G401 (cell line): ENCODE measurements around the gene RPTOR. TPM values are rescaled to one million over a fixed set of nuclear protein-coding genes. Genes with fewer than 3 reads are reported as not detected.

Source experiments
- DNase-seq: peaks from one replicate; pipeline ENCODE4 v3.0.0-alpha.2; 2015; ENCODE audit warnings: low spot score
- in situ Hi-C: cut with HindIII; loops from 2 replicates; pipeline ENCODE4 v1.10.0; 2016; ENCODE audit warnings: low sequenced_read_pairs, mixed read lengths
- total RNA-seq: library from RNA; depleted of rRNA; stranded (reverse); fragments of >200 nt; shearing (Covaris generic); gene quantifications from 2 replicates; pipeline ENCODE4 v1.2.3, GENCODE V29; 2014

The RPTOR gene
- total RNA-seq, 1 experiment from 2014 or later, result 27.7 TPM

DNA sequence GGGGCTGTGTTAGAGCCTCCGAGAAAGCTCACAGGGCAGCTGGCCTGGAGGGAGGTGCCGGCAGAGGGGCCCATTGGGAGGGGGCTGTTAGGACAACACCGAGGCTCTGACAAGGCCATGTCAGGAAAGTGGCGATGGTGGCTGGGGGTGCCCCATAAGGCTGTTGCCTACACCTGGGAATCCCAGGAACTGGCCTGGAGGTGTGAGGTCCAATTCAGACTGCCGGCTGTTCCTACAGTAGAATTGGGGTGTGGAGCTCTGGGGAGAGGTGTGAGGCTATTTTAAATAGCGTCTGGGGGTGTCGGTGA lies 292.0 kb downstream of the RPTOR start:
- no peak for DNase-seq
- in situ Hi-C loops, result no loop called here

DNA sequence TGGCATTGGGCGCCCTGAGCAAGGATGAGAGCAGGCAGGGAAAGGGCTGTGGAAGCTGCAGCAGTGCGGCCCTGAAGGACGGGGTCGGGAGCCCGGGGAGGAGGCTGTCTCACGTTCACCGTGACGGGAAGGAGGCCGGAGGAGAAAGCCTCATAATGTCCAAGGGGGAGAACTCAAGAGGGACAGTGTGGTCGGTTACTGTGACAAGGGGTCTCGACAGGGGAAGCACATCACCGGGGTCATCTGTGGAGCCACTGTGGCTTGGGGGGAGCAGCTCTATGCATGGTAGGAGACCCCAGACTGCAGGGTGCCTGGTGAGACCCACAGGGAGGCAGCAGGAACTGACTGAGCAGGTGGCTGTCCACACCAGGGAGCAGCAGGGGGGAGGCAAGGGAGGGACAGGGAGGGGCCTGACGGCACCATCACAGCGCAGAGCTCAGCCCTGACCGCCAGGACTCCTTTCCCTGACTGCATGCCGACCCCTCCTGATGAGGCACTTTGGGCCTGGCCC lies 292.4 kb downstream of the RPTOR start:
- in situ Hi-C loops, result no loop called here
- no peak for DNase-seq

DNA sequence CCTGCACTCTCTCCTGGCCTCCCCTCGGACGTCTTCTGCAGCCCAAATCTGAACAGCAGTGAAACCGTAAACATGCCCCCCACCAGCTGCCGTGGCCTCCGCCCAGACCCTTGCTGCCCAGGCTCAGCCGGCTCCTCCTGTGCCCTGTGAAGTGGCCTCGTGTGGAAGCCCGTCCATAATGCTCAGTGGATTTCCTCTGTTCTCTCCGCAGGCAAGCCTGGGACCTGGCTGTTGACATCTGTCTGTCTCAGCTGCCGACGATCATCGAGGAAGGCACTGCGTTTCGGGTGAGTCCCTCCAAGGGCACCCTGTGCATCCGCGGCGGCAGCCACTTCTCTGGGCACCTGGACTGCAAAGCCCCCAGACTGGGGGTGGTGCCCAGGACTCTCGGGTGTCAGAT lies 293.1 kb downstream of the RPTOR start:
- in situ Hi-C loops, result no loop called here
- no peak for DNase-seq

DNA sequence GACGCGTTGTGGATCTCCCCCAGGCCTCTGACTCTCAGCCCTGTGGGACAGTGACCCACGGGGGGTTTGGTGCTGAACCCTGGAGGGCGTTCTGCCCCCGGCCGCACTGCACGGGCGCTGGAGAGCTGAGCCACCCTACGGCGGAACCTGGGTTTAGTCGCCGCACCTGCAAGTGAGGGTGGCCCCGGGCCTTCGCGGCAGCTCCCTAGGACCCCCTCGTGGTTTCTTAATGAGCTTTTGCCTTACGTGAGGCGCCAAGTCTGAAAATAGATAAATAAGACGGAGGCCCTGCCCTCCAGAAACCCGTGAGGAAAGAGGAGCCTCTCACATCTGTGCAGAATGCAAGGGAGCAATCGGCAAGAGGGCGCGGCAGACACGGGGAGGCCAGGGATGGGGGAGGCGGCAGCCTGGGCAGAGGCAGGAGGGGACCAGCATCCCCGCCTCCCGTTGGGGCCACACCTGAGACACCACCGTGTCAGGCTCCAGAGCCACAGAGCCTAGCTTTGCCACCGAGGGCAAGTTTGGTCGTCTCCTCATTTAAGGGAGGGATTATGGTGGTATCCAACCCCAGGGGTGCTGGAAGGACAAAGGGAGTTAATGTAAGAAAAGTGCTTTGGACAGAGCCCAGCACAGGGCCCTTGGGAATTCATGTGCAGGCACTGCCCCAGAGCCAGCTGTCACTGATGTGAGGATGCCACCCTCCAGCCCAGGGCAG lies 293.8 kb downstream of the RPTOR start:
- in situ Hi-C loops, result no loop called here
- DNase-seq, result no peak

DNA sequence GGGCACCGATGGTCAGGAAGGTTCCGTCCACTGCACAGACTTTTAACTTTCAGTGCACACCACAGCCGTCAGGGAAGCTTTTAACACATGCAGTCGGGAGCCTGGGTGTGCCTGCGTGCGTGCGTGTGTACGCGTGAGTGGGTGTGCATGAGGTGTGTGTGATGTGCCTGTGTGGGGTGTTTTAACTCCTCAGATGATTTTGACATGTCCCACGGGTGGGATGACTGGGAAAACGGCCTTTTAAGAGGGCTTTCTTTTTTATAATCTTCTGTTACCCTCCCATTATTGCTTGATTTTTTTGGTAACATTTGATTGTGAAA lies 294.3 kb downstream of the RPTOR start:
- DNase-seq, result no peak
- in situ Hi-C loops, result no loop called here

DNA sequence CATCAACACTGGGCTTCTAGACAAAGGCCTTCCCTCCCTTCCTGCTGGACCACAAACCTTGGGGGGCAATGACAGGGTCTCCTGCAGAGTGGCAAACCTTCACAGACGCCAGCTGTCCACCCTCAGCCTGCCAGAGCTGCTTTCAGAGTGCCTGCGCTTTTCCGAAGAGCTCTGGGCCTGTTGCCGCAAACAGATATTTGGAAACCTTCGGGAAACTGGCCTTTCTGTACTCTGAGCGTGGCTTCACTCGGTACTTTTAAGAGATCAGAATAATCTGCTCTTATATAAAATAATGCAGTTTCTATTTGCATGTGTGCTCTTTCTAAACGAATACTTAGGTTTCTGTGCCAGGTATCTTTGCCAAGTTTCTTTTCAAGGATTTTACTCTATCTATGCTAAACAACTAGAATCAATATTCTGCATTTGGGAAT lies 294.9 kb downstream of the RPTOR start:
- peak; percentile 78 for DNase-seq
- in situ Hi-C loops, result no loop called here

DNA sequence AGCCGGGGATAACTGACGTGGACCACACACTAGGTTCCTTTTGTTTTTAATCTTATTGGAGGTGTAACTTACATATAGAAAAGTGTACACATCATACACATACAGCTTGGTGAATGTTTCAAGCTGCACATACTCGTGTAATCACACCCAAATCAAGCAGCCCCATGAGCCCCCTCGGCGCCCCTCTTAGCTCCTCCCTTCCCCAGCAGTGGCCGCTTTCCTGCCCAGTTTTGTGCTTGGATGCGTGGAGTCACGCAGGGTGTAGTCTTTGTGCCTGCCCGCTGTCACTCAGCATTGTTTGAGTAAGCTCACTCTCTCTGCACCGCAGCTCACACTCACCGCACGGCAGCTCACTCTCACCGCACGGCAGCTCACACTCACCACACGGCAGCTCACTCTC lies 295.3 kb downstream of the RPTOR start:
- in situ Hi-C loops, result no loop called here
- no peak for DNase-seq

DNA sequence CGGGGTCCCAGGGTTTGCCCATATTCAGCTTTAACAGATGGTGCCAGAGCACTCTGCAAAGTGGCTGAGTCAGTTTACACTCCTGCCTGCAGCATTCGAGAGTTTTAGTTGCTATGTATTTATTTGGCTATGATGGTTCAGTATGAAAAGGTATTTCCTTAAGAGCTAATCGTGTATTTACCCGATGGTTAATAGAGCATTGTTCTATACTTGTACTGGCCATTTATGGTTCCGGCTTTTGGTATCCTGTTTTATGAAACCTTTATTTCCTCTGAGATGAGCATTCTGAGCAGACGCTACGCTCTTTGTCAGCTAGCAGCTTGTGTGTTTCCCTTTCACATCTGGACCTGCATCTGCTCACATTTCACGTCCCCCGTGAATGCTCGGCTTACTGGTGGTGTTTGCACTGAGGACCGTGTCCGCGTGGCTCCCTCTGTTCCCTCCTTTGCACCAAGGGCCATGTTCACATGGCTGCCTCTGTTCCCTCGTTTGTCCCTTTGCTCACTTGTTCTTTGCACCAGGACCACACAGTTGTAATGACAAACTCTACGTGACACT lies 297.9 kb downstream of the RPTOR start:
- in situ Hi-C loops, result no loop called here

DNA sequence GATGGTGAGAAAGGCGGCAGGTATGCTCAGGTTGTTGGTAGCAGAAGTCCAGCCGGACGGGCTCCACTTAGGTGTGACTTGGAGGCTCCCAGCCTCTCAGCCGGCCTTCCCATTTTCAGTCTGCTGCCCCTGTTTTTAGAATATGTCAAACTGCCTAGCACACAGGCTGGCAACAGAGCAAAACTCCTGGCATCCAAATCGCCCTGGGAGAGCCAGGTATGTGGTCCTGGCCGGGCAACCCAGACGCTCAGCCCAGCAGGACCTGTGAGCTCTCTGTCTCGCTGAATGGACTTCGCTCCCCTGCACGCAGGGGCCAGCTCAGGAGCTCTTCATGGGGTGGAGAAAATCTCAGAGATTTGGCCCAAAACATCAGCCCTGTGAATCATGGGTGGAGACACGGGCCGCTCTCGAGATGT lies 299.1 kb downstream of the RPTOR start:
- peak; percentile 61 for DNase-seq
- in situ Hi-C loops, result no loop called here

More for the DNA sequence above, 297.9 kb downstream of the RPTOR start:
- no peak for DNase-seq

DNA sequence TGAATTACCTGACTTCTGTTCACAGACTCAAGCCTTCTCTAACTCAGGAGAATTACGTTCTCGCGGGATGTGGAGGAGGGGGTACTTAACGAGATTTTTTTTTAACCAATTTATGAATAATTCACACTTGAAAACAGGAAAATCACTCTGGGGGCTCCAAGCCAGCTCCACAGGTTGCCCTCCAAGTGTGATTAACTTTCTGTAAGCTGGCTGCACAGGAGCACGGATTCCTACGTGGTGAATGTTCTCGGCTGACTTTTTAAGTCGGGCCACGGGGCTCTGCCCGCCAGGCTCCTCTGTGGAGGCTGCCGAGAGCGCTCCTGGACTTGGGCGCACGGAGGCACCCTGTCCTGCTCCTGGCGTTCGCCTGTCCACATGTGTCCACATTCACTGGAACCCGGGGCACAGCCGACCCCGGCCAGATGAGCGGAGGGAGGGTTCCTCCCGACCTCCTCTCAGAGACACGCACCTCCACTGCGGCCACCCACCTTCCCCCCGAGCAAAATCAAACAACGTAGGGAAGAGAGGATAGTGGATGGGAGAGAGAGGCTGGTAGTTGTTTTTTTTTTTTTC lies 299.9 kb downstream of the RPTOR start:
- no peak for DNase-seq
- in situ Hi-C loops, result no loop called here

DNA sequence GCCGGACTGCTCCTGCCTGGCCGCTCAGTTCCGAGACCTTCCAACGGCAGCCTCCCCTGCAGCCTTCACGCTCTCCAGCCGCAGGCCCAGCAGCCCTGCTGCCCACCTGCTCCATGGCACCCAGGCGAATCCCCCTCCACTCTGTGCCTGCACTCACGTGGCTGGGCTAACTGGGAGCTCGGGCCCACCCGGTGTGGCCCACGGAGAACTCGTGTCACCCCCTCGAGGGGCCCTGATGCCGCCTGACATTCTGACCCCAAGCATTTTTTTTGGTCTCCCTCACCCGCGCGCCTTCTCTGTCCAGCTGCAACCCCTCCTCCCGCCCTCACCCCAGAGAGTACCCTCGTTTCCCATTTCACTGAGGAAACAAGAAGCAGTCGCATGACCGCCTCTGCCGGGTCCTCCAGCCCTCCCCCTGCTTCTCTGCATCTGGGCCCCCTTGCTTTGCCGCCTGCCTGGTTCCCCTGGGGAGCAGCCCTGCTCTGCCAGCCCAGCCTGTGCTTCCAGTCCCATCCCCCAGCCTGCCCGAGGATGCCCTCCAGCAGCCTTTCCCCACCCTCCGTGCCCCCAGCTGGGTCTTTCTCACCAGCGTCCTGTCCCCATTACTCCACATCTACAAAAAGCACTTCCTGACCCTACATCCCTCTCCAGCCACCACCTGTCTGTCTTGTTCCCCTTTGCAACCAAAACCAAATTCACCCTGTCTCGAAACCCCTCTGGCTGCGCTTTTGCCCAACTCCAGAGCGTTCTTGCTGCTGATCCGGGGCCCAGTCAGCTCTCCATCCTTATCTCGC lies 300.6 kb downstream of the RPTOR start:
- in situ Hi-C loops, result no loop called here
- no peak for DNase-seq

DNA sequence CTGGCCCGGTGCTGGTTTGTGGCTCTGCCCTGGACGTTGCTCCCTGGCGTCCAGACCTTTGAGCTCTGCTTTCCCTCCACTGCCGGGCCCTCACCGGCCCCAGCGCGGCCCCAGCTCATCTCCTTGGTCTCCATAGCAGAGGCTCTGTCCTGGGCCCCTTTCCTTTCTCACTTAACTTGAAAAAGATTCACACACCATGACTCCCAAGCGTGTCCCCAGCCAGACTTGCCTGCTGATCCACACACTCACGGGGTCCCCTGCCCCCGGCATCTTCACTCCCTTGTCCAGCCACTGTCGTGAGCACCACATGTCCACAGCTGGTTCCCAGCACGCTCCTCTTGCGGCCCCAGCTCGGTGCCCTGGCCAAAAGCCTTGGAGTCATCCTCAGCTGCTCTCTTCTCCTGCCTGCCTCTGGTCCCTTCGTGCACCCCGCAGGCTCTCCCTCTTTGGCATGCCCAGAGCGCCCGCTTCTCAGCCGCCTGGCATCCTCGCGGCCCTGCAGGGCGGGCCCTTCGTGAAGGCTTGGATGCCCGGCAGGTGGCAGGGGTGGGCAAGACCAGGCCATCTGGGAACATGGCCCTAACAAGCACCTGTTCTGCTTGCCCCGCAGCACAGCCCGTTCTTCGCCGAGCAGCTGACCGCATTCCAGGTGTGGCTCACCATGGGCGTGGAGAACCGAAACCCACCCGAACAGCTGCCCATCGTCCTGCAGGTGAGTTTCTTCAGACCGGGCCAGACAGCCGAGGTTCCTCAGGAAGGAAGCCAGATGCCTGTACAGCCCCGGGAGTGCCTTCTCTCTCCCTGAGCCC lies 301.4 kb downstream of the RPTOR start:
- DNase-seq, result peak; percentile 80
- in situ Hi-C loops, result no loop called here

DNA sequence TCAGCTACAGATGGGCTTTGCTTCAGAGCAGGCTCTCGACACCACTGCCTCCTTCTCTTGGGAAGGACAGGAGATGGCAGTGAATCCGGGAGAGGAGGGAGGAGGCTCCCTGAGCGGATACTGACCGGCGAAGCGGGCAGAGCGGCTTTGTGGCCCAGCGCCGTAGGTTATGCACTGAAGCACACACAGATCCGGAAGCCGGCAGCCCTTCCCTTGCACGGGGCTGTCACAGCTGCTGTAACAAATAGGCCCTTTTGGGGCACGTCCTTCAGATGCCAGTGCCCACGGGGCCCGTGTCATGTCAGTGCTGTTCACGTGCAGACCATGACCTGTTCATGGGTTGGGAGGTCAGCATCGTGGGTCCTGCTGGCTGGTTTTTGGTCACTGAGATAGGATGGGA lies 302.3 kb downstream of the RPTOR start:
- in situ Hi-C loops, result no loop called here
- no peak for DNase-seq

DNA sequence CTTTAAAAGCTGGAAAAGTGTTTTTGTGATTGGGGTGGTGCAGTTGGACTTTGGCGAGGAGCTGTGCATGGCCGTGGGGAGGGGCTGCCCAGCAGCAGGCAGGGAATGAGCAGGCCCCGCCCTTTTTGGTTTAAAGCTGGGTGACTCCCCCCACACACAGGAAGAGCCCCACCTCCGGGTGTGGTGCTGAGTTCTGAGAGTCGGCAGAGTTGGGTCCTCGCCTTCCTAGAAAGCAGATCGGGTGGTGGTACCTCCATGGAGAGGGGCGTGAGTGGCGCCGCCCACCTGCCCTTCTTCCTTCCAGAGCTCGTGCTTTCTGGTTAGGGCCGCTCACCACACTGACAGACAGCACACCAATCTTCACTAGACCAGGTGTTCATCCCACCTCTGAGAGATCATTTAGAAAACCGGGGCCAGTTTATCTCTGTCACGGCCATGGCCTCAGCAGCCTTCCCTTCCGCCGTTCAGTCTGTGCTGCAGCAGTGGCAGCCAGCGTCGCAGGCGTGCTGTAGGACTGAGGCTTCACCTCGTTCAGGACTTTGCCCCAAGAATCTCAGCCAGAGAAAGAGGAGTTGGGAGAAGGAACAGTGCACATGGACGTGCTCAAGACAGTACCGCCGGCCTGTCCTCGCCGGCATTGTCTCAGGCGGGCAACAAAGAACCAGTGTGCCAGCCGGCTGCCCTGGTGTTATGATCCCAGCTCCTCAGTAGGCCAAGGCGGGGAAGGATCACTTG lies 303.0 kb downstream of the RPTOR start:
- in situ Hi-C loops, result no loop called here
- DNase-seq, result no peak

DNA sequence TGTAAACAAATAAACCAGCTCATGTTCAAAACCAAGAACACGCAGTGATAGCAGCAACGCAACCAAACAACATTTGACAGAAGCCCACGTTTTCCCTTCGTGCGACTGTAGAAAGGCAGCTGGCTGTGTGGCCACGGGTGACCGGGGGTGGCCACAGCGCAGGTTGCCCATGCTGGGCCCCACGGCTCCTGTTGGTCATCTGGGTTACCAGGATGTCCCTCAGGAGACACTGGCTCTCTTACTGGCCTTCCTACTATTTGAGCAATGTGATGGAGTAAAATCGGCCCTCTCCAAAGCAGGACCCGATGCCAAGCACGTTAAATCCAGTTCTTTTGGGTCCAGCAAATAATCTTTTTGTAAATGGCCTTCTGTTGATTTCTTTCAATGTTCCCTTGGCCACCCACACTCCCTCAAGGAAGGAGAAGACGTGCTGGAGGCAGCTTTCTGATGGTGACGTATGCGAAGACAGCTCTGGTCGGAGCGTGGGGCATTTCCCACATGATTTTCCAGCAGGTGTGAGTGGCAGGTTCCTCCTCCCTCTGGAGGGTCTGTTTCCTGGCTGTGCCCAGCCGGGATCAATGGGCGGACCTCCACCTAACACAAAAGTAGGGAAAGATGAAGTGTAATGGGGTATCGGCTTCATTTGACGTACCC lies 303.9 kb downstream of the RPTOR start:
- no peak for DNase-seq

DNA sequence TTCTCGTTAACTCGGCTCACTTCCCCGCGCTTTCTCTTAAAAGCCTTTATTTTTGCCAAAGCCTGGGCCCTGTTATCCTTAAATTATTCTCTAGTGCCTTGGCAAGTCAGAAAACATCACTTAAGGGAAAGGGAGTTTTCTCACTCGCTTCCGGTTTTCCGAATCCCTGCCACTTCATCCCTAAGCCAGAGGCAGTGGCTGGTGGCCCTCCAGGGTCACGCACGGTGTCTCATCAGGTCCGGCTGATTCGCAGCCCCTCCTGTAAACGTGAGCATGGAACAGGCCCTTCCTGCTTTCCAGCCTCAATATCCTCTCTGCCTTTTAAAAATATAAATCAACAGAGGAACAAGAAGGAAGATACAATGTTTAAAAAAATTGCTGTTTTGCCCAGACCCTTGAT lies 304.5 kb downstream of the RPTOR start:
- DNase-seq, result no peak
- in situ Hi-C loops, result no loop called here

More for the DNA sequence above, 303.9 kb downstream of the RPTOR start:
- in situ Hi-C loops, result no loop called here

DNA sequence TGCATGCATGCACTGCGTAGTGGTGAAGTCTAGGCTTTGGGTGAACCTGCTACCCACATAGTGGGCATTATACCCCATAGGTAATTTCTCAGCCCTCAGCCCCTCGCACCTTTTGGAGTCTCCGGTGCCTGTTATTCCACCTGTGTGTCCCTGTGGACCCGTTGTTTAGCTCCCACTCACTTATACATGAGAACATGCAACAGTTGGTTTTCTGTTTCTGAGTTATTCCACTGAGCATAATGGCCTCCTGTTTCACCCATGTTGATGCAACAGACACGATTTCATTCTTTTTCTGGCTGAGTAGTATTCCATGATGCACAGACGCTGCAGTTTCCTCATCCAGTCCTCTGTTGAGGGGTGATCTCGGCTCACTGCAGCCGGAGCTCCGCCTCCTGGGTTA lies 305.5 kb downstream of the RPTOR start:
- in situ Hi-C loops, result no loop called here
- DNase-seq, result no peak

DNA sequence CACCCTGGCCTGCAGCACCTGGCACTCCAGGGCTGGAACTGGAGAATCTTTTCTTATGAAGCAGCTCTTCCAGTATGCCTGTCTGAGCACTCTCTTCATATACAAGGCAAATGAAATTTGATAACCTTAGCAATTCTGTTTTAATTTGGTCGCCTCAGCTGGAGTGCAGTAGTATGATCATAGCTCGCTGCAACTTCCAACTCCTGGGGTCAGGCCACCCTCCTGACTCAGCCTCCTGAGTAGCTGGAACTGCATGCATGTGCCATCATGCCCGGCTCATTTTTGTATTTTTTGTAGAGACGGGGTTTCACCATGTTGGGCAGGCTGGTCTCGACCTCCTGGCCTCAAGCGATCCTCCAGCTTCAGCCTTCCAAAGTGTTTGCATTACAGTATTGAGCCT lies 306.2 kb downstream of the RPTOR start:
- in situ Hi-C loops, result no loop called here
- DNase-seq, result no peak
